DOHH2 (cell line): Measurements from ENCODE around the gene MOXD1.
A peak's percentile ranks its signal among the peaks of the same experiment; 100 is the strongest.

ENCODE experiments used
- H3F3A ChIP-seq: fragments of 200-600 bp; sonication (generic), shearing (Covaris generic); 2 replicates; pipeline ENCODE4 v1.6.0; 2016; ENCODE audit warnings: antibody characterized with exemption, mild to moderate bottlenecking; ENCODE audit not compliant: control insufficient read depth, insufficient read depth
- H3K27ac ChIP-seq: fragments of 200-600 bp; sonication (generic); 2 replicates; pipeline ENCODE4 v1.5.1; 2014; ENCODE audit warnings: low read depth, mild to moderate bottlenecking, low read length, moderate library complexity
- H3K27me3 ChIP-seq: fragments of 200-600 bp; sonication (generic); 2 replicates; pipeline ENCODE4 v1.6.1; 2014; ENCODE audit warnings: mild to moderate bottlenecking, low read length, mixed read lengths; ENCODE audit not compliant: control insufficient read depth
- H3K36me3 ChIP-seq: fragments of 200-600 bp; sonication (generic); 2 replicates; pipeline ENCODE4 v1.6.1; 2014; ENCODE audit warnings: mild to moderate bottlenecking, low read length, moderate library complexity, mixed read lengths; ENCODE audit not compliant: control insufficient read depth
- H3K4me1 ChIP-seq: fragments of 200-600 bp; sonication (generic); 2 replicates; pipeline ENCODE4 v1.6.1; 2014; ENCODE audit warnings: mild to moderate bottlenecking, low read length, mixed read lengths; ENCODE audit not compliant: control insufficient read depth
- H3K4me2 ChIP-seq: fragments of 200-600 bp; sonication (generic); 2 replicates; pipeline ENCODE4 v1.6.0; 2014; ENCODE audit warnings: mild to moderate bottlenecking, low read length, moderate library complexity
- H3K4me3 ChIP-seq: fragments of 200-600 bp; sonication (generic); 2 replicates; pipeline ENCODE4 v1.5.1; 2014; ENCODE audit warnings: mild to moderate bottlenecking, low read length, mixed read lengths
- H3K79me2 ChIP-seq: fragments of 200-600 bp; sonication (generic); 2 replicates; pipeline ENCODE4 v1.6.1; 2014; ENCODE audit warnings: mild to moderate bottlenecking, low read length, mixed read lengths; ENCODE audit not compliant: control insufficient read depth
- H3K9me2 ChIP-seq: fragments of 200-600 bp; sonication (generic); replicated peaks from 2 replicates; pipeline ENCODE4 v1.6.1; 2014; ENCODE audit warnings: mild to moderate bottlenecking, low read length, mixed read lengths; ENCODE audit not compliant: control insufficient read depth
- H3K9me3 ChIP-seq: fragments of 200-600 bp; sonication (generic); 2 replicates; pipeline ENCODE4 v1.6.1; 2014; ENCODE audit warnings: antibody characterized with exemption, low read length, mixed read lengths; ENCODE audit not compliant: control insufficient read depth, insufficient read depth
- H4K20me1 ChIP-seq: fragments of 200-600 bp; sonication (generic); 2 replicates; pipeline ENCODE4 v1.6.0; 2014; ENCODE audit warnings: low read depth, mild to moderate bottlenecking, antibody characterized with exemption, low read length, moderate library complexity; ENCODE audit not compliant: control insufficient read depth, insufficient read depth
- EZH2phosphoT487 ChIP-seq: fragments of 200-600 bp; sonication (generic); IDR thresholded peaks from 2 replicates; pipeline ENCODE4 v1.6.1; 2017; ENCODE audit warnings: borderline replicate concordance, mild to moderate bottlenecking, antibody characterized with exemption, low read length, moderate library complexity, mixed read lengths
- TF ChIP-seq, protein P1 (sequence below): fragments of 200-600 bp; sonication (generic); IDR thresholded peaks from one replicate; pipeline ENCODE4 v1.5.1; 2014; ENCODE audit warnings: antibody characterized with exemption, mild to moderate bottlenecking, low read depth, low read length; ENCODE audit not compliant: poor library complexity, severe bottlenecking

MOXD1 gene

DNA sequence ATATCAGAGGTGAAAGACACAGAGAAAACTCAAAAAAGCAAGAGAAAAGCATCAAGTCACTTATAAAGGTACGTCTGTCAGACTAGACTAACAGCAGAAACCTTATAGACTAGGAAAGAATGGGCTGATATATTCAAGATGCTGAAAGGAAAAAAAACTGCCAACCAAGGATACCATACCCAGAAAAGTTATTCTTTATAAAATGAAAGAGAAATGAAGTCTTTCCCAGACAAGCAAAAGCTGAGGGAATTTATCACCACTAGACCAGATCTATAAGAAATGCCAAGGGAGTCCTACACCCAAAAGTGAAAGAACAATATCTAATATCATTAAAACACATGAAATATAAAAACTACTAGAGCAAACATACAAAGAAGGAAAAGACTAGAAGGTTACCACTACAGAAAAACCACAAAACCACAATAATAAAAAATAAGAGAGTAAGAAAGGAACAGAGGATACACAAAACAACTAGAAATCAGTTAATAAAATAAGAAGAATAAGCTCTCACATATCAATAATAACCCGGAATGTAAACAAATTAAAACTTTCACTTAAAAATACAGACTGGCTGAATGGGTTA is 6.2 kb downstream of the MOXD1 start:
- Histone ChIP-seq H3K4me3 (no peak overlapping the region), H4K20me1 (no peaks in the 10 kb centered on the region), H3K9me3 (peaks cover 4% of the 10 kb centered on the region; the same call in 1 of the 2 replicates), H3K9me2 (no peaks in the 10 kb centered on the region), H3K79me2 (no peaks in the 10 kb centered on the region), H3K4me2 (no peak overlapping the region), H3K4me1 (peaks cover 5% of the 10 kb centered on the region), H3K36me3 (no peaks in the 10 kb centered on the region), H3F3A (no peaks in the 10 kb centered on the region), H3K27me3 (no peaks in the 10 kb centered on the region; the same call in 1 of the 2 replicates), H3K27ac (no peak overlapping the region)
- TF ChIP-seq EZH2phosphoT487: no peak
- TF ChIP-seq, protein P1, sequence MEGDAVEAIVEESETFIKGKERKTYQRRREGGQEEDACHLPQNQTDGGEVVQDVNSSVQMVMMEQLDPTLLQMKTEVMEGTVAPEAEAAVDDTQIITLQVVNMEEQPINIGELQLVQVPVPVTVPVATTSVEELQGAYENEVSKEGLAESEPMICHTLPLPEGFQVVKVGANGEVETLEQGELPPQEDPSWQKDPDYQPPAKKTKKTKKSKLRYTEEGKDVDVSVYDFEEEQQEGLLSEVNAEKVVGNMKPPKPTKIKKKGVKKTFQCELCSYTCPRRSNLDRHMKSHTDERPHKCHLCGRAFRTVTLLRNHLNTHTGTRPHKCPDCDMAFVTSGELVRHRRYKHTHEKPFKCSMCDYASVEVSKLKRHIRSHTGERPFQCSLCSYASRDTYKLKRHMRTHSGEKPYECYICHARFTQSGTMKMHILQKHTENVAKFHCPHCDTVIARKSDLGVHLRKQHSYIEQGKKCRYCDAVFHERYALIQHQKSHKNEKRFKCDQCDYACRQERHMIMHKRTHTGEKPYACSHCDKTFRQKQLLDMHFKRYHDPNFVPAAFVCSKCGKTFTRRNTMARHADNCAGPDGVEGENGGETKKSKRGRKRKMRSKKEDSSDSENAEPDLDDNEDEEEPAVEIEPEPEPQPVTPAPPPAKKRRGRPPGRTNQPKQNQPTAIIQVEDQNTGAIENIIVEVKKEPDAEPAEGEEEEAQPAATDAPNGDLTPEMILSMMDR: no peak

DNA sequence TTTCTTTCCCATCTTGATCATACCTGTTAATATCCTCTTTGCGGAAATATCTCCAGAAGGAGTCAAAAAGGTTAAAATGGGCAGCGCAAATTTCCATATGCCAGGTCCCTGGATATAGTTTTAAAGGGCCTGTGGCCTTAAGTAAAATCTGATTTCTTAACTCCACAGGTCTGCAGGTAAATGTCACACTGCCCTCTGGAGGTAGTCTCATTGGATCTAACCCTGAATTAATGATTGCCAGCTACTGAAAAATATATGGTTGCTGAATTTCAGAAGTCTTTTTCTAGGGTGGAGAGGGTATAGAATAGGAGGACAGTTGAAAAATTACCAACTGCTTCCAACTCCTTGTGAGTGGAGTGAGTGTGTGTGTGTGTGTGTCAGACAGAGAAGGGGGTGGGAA is 8.5 kb downstream of the MOXD1 start:
- Histone ChIP-seq H3K9me2 (no peaks in the 10 kb centered on the region), H3K36me3 (no peaks in the 10 kb centered on the region), H3K27me3 (no peaks in the 10 kb centered on the region), H3K4me1 (peaks cover 15% of the 10 kb centered on the region), H3K27ac (no peak overlapping the region), H3F3A (no peaks in the 10 kb centered on the region), H4K20me1 (no peaks in the 10 kb centered on the region), H3K4me3 (no peak overlapping the region), H3K79me2 (no peaks in the 10 kb centered on the region), H3K9me3 (peaks cover 4% of the 10 kb centered on the region; the same call in 1 of the 2 replicates), H3K4me2 (no peak overlapping the region)
- no peak for TF ChIP-seq EZH2phosphoT487
- TF ChIP-seq, protein P1: peak; percentile 63

DNA sequence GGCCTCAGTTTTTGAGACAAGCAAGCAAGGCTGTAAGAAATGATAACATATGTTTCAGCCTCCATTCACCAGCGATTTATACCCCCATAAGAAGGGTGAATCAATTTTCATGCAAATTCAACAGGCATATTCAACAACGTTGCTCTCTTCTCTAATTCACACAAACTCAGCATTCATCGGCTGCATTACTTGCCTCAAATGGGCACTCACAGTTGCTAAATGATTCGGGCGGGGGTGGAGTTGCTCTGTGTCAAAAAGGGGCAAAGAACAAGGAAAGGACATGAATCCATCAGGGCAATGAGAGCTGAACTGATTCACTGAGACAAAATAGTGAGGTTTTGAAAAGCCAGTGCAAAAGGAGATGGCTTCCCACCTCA is 9.0 kb downstream of the MOXD1 start:
- Histone ChIP-seq H3F3A (no peaks in the 10 kb centered on the region), H3K9me3 (peaks cover 4% of the 10 kb centered on the region; the same call in 1 of the 2 replicates), H3K79me2 (no peaks in the 10 kb centered on the region), H4K20me1 (no peaks in the 10 kb centered on the region), H3K4me1 (peaks cover 15% of the 10 kb centered on the region), H3K9me2 (no peaks in the 10 kb centered on the region), H3K4me2 (no peak overlapping the region), H3K27me3 (no peaks in the 10 kb centered on the region), H3K4me3 (no peak overlapping the region), H3K36me3 (no peaks in the 10 kb centered on the region), H3K27ac (no peak overlapping the region)
- TF ChIP-seq, protein P1: no peak
- TF ChIP-seq EZH2phosphoT487: no peak
